Trophoblast cell (in vitro differentiated cells and primary cell): ENCODE results near the gene SOCS6.

ENCODE experiments used
- DNase-seq, 2 donors: peaks; one replicate each; pipeline ENCODE4 v3.0.0-alpha.2; 2016
- H2AFZ ChIP-seq: 2 replicates; pipeline ENCODE4 v1.6.1; 2013; ENCODE audit warnings: low read length, moderate library complexity, mild to moderate bottlenecking; ENCODE audit not compliant: insufficient read depth, poor library complexity
- H2AK5ac ChIP-seq: 2 replicates; pipeline ENCODE4 v1.6.1; 2013; ENCODE audit warnings: mild to moderate bottlenecking, low read length
- H2BK120ac ChIP-seq: 2 replicates; pipeline ENCODE4 v1.6.1; 2013; ENCODE audit warnings: low read length, mild to moderate bottlenecking, moderate library complexity; ENCODE audit not compliant: insufficient read depth, poor library complexity
- H2BK12ac ChIP-seq: 2 replicates; pipeline ENCODE4 v1.6.1; 2013; ENCODE audit warnings: mild to moderate bottlenecking, low read length, moderate library complexity
- H2BK5ac ChIP-seq: 2 replicates; pipeline ENCODE4 v1.6.1; 2013; ENCODE audit warnings: low read length, low read depth, moderate library complexity, mild to moderate bottlenecking; ENCODE audit not compliant: poor library complexity
- H3K14ac ChIP-seq: 2 replicates; pipeline ENCODE4 v1.6.1; 2013; ENCODE audit warnings: mild to moderate bottlenecking, low read length
- H3K18ac ChIP-seq: 2 replicates; pipeline ENCODE4 v1.6.1; 2013; ENCODE audit warnings: mild to moderate bottlenecking, low read length
- H3K23ac ChIP-seq: 2 replicates; pipeline ENCODE4 v1.6.1; 2013; ENCODE audit warnings: low read length
- H3K27ac ChIP-seq: 2 replicates; pipeline ENCODE4 v1.5.1; 2013; ENCODE audit warnings: low read depth, mild to moderate bottlenecking, inconsistent platforms, low read length, moderate library complexity
- H3K27me3 ChIP-seq: 2 replicates; pipeline ENCODE4 v1.6.1; 2013; ENCODE audit warnings: inconsistent platforms, mild to moderate bottlenecking, low read length, moderate library complexity; ENCODE audit not compliant: insufficient read depth
- H3K36me3 ChIP-seq, 2 experiments: 1 replicate in 1 of 2; 2 replicates in 1 of 2; pipeline ENCODE4 v1.6.1; 2013; ENCODE audit warnings: low read length in 2 of 2, mild to moderate bottlenecking in 2 of 2, moderate library complexity in 1 of 2; ENCODE audit not compliant: insufficient read depth in 2 of 2, control insufficient read depth in 1 of 2
- H3K4ac ChIP-seq: 2 replicates; pipeline ENCODE4 v1.6.1; 2013; ENCODE audit warnings: low read depth, mild to moderate bottlenecking, low read length, moderate library complexity
- H3K4me1 ChIP-seq, 2 experiments: 1 replicate in 1 of 2; 2 replicates in 1 of 2; pipeline ENCODE4 v1.6.1; 2013; ENCODE audit warnings: low read length in 2 of 2, mild to moderate bottlenecking in 2 of 2, moderate library complexity in 1 of 2; ENCODE audit not compliant: insufficient read depth in 2 of 2, control insufficient read depth in 1 of 2
- H3K4me2 ChIP-seq: 2 replicates; pipeline ENCODE4 v1.6.1; 2013; ENCODE audit warnings: inconsistent platforms, mild to moderate bottlenecking, low read length, moderate library complexity
- H3K4me3 ChIP-seq: 2 replicates; pipeline ENCODE4 v1.5.1; 2013; ENCODE audit warnings: mild to moderate bottlenecking, low read depth, low read length, inconsistent platforms
- H3K79me1 ChIP-seq: one replicate; pipeline ENCODE4 v1.6.1; 2013; ENCODE audit warnings: low read length
- H3K79me2 ChIP-seq: 2 replicates; pipeline ENCODE4 v1.6.1; 2013; ENCODE audit warnings: low read length, mild to moderate bottlenecking; ENCODE audit not compliant: control insufficient read depth, insufficient read depth, poor library complexity
- H3K9ac ChIP-seq: 2 replicates; pipeline ENCODE4 v1.6.1; 2013; ENCODE audit warnings: mild to moderate bottlenecking, low read length
- H3K9me3 ChIP-seq: 2 replicates; pipeline ENCODE4 v1.6.1; 2013; ENCODE audit warnings: low read depth, mild to moderate bottlenecking, control low read depth, inconsistent platforms, low read length; ENCODE audit not compliant: insufficient read depth
- H4K12ac ChIP-seq: 2 replicates; pipeline ENCODE4 v1.6.1; 2013; ENCODE audit warnings: low read depth, mild to moderate bottlenecking, low read length, moderate library complexity
- H4K8ac ChIP-seq: 2 replicates; pipeline ENCODE4 v1.6.1; 2013; ENCODE audit warnings: low read depth, mild to moderate bottlenecking, low read length, moderate library complexity
- H4K91ac ChIP-seq: one replicate; pipeline ENCODE4 v1.6.1; 2013; ENCODE audit warnings: low read depth, mild to moderate bottlenecking, low read length, moderate library complexity
- WGBS: extraction: QIAGEN DNeasy Blood & Tissue Kit; methylation state at CpG from one replicate; pipeline ENCODE4 v1.1.7; 2013; ENCODE audit warnings: missing lambda C conversion rate; ENCODE audit not compliant: insufficient read length, insufficient coverage; ENCODE audit errors: extremely low coverage; 5-methylcytosine and 5-hydroxymethylcytosine counted together

SOCS6 gene

DNA sequence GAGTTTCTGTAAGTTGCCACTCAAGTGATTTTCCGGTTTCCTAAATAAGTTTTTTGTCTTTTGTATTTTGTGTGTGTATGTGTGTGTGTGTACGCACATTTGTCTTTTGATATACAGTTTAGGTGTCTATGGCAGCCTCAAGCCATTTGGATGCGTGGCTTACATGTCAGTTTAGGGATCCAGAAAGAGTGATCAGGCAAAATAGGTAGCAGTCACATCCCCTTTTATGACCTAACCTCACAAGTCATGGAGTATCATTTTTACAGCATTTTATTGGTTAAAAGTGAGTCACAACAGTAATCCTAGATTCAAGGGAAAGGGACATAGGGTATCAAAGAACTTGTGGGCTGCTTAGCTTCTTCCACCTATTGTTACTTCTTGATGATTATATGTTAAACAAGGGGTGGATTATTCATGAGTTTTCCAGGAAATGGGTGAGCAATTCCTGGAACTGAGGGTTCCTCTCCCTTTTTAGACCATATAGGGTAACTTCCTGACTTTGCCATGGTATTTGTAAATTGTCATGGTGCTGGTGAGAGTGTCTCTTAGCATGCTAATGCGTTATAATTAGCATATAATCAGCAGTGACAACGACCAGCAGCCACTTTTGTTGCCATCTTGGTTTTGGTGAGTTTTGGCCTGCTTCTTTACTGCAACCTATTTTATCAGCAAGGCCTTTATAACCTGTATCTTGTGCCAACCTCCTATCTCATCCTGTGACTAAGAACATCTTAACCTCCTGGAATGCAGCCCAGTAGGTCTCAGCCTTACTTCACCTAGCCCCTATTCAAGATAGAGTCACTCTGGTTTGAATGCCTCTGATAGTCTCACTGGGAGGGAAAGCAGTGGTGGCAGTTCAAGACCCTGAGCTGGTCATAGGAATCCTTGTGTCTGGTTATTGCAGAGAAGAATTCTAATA is 8.6 kb upstream of the SOCS6 start:
- H3K79me1 ChIP-seq, result peaks cover 13% of the 10 kb centered on the region
- H4K8ac ChIP-seq, result no peak overlapping the region
- H3K4ac ChIP-seq, result no peak overlapping the region
- H3K9me3 ChIP-seq, result no peaks in the 10 kb centered on the region
- H3K4me1 ChIP-seq, result peaks cover 8 to 9% of the 10 kb centered on the region in 2 experiments
- no peak overlapping the region for H3K27ac ChIP-seq
- peaks cover 3% of the 10 kb centered on the region for H3K79me2 ChIP-seq
- no peaks in the 10 kb centered on the region for H3K36me3 ChIP-seq
- peak overlapping the region; percentile 86 for H4K91ac ChIP-seq
- peak overlapping the region; percentile 92 for H2BK12ac ChIP-seq
- no peak overlapping the region for H3K9ac ChIP-seq
- H3K18ac ChIP-seq, result no peak overlapping the region
- WGBS, result no CpG with 5 or more reads among the region's 5 CpGs
- no peak overlapping the region for H3K23ac ChIP-seq
- no peak overlapping the region for H3K4me3 ChIP-seq
- peak overlapping the region; percentile 64 for H2AFZ ChIP-seq
- H2BK5ac ChIP-seq, result peak overlapping the region; percentile 80
- no peak overlapping the region for H3K4me2 ChIP-seq
- peak overlapping the region; percentile 73 for H2BK120ac ChIP-seq
- peak; percentile 91 to 94 for DNase-seq
- no peaks in the 10 kb centered on the region for H3K27me3 ChIP-seq
- H4K12ac ChIP-seq, result no peak overlapping the region
- H2AK5ac ChIP-seq, result no peak overlapping the region
- H3K14ac ChIP-seq, result no peak overlapping the region

DNA sequence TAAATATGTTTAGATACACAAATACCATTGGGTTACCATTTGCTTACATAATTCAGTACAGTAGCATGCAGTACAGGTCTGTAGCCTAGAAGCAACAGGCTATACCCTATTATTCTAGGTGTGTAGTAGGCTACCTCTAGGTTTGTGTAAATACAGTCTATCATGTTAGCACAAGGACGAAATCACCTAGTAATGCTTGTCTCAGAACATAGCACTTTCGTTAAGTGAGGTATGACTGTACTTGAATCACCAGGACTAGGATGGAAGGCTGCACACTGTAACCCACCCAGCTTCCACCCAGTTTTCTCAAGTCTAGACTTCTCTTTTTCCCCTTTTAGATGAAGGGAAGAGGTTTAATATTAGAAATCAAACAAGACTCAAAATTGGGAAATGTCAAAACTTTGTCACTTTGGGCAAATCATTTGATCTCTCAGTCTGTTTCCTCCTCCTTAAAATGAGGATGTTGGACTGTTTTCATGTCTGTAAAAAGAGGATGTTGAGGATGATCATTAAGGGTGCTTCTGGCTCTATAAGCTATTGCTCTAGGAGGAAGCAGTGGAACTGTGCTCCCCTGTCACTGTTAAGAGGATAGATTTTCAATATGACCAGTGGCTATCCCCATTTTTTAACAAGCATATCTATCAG is 3.7 kb upstream of the SOCS6 start:
- Histone ChIP-seq H3K4ac (no peak overlapping the region), H4K8ac (no peak overlapping the region), H3K14ac (no peak overlapping the region), H3K27me3 (no peaks in the 10 kb centered on the region), H3K4me3 (no peak overlapping the region), H3K79me2 (peaks cover 15% of the 10 kb centered on the region), H3K36me3 (no peaks in the 10 kb centered on the region), H4K91ac (no peak overlapping the region), H3K4me2 (no peak overlapping the region), H3K18ac (no peak overlapping the region), H3K23ac (no peak overlapping the region), H3K9me3 (no peaks in the 10 kb centered on the region), H3K9ac (no peak overlapping the region), H4K12ac (no peak overlapping the region), H2BK120ac (no peak overlapping the region), H2BK12ac (no peak overlapping the region), H2BK5ac (no peak overlapping the region), H3K27ac (no peak overlapping the region), H3K4me1 (peaks cover 0 to 3% of the 10 kb centered on the region in 2 experiments), H2AK5ac (no peak overlapping the region), H2AFZ (no peak overlapping the region), H3K79me1 (peaks cover 14% of the 10 kb centered on the region)
- peak in 1 of 2 donors; percentile 19 for DNase-seq
- no CpG with 5 or more reads among the region's 2 CpGs for WGBS

DNA sequence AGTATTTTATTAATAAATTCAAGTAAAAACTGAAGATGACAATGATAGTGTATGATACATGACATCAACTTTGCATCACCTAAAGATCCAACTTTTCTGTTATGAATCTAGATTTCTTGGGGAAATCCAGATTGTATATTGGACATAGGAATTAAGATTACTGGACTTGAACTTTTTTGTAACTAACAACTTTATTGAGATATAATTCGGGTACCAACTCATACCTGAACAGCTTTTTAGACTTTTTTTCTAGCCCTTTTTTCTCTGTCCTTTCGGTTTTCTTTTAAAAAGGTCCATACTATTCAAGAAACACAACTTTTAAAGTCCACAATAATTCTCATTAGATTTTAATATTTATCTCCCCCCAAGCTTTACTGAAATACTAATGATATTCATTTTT is 1.1 kb upstream of the SOCS6 start:
- H2AK5ac ChIP-seq, result no peak overlapping the region
- H3K4me3 ChIP-seq, result no peak overlapping the region
- no peak overlapping the region for H3K14ac ChIP-seq
- H2BK12ac ChIP-seq, result no peak overlapping the region
- H4K12ac ChIP-seq, result no peak overlapping the region
- H3K79me2 ChIP-seq, result peaks cover 30% of the 10 kb centered on the region
- H2BK120ac ChIP-seq, result no peak overlapping the region
- H3K4me2 ChIP-seq, result no peak overlapping the region
- H3K4me1 ChIP-seq, result peaks cover 7 to 10% of the 10 kb centered on the region in 2 experiments
- WGBS, result no CpG with 5 or more reads among the region's 2 CpGs
- H3K4ac ChIP-seq, result no peak overlapping the region
- no peak overlapping the region for H2AFZ ChIP-seq
- no peak overlapping the region for H3K18ac ChIP-seq
- H3K27ac ChIP-seq, result no peak overlapping the region
- H3K9me3 ChIP-seq, result no peaks in the 10 kb centered on the region
- H4K8ac ChIP-seq, result no peak overlapping the region
- no peak overlapping the region for H3K23ac ChIP-seq
- no peaks in the 10 kb centered on the region for H3K27me3 ChIP-seq
- DNase-seq, result no peak
- H4K91ac ChIP-seq, result no peak overlapping the region
- H3K36me3 ChIP-seq, result peaks cover 0 to 3% of the 10 kb centered on the region in 2 experiments
- no peak overlapping the region for H2BK5ac ChIP-seq
- peaks cover 14% of the 10 kb centered on the region for H3K79me1 ChIP-seq
- H3K9ac ChIP-seq, result no peak overlapping the region

DNA sequence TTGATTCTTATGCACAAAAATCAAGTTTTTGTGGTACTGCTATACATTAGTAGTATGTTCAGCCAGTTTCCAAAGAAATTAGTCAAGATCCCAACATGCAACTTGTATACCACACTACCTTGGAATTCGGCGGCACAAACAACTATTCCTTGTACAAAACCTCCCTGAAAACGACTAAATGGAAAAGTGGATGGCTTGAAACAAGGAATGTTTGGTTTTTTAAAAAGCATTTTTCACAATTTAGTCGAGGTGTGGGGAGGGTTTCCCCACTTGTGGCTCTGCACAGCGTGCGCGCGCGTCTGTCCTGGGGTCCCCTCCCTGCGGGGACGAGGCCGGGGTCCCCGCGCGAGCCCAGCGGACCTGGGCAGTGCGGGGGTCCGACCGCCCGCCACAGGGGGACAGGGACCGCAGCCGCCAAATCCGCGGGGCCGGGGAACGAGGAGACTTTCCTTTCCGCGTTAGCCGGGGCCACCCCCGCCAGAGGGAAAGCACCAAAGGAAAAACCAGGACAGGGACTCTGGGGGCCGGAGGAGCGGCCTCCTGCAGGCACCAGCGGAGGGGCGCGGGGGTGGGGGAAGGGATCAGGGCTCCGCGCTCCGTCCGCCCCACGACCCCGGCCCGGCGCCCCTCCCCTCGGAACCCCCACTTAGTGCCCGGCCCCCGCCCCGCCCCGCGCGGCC is 534 bp upstream of the SOCS6 start:
- Histone ChIP-seq H3K36me3 (peaks cover 0 to 3% of the 10 kb centered on the region in 2 experiments), H3K27ac (peak overlapping the region; percentile 94), H3K23ac (no peak overlapping the region), H3K9ac (peak overlapping the region; percentile 91), H2BK5ac (peak overlapping the region; percentile 97), H2BK120ac (peak overlapping the region; percentile 85), H3K4me3 (peak overlapping the region; percentile 83), H2BK12ac (peak overlapping the region; percentile 27), H3K79me2 (peaks cover 32% of the 10 kb centered on the region), H4K8ac (peak overlapping the region; percentile 97), H2AFZ (peak overlapping the region; percentile 88), H3K9me3 (no peaks in the 10 kb centered on the region), H3K18ac (peak overlapping the region; percentile 92), H3K4ac (peak overlapping the region; percentile 87), H4K91ac (peak overlapping the region; percentile 97), H3K4me1 (peaks cover 7 to 13% of the 10 kb centered on the region in 2 experiments), H3K14ac (peak overlapping the region; percentile 95), H2AK5ac (peak overlapping the region; percentile 81), H3K4me2 (peak overlapping the region; percentile 93), H4K12ac (peak overlapping the region; percentile 58), H3K27me3 (no peaks in the 10 kb centered on the region), H3K79me1 (peaks cover 14% of the 10 kb centered on the region)
- WGBS, result no CpG with 5 or more reads among the region's 50 CpGs
- DNase-seq, result peak; percentile 48 to 65
